HG02884 (cell line): Measurements from ENCODE around the gene HECA.
A peak's percentile ranks its signal among the peaks of the same experiment; 100 is the strongest.

Experiments
- ATAC-seq: cut with Tn5 transposase; IDR thresholded peaks from one replicate; pipeline ENCODE4 v1.9.1; 2021; ENCODE audit warnings: mild to moderate bottlenecking, moderate library complexity; ENCODE audit not compliant: unreplicated experiment

Gene HECA

GRCh38 chr6:139159016-139159415 lies 24.1 kb downstream of the HECA start:
- ATAC-seq: no peak

DNA sequence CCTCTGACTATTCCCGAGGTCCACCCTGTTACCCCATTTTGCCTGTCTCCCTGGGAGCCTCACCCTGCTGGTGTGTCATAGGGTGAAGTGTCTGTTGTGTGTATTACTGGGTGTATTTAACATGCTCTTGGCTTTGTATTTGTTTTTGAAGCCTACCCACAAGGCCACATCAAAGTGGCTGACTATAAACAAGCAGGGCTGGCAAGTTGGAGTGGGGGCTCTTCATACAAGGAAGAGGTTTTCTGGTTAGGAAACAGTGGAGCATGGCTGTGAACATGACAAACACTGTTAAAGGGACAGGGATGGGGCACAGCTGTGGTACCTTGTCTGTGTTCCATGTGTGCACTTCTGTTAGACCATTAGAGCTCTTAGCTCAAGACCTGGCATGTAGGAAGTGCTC lies 26.3 kb downstream of the HECA start:
- no peak for ATAC-seq

DNA sequence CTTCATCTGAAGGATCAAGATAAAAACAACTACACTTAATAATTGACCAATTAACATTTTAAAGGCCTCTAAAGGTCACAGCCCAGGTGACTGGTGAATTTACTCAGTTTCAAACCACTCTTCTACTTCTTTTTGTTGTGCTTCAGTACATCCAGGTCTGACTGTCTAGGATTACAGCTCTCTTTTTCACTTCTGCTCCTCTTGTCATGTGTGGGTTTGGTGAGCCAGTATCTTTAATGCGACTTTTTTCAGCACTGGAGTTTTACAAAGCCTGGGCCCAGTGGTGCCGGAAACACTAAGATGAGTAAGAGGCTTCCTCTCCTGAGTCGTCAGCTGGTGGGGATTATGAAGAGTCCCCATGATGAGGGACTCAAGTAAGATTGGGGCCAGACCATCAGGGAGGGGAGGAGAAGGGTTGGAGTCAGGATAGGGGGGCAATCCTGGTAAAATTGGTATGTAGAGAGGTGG lies 27.0 kb downstream of the HECA start:
- peak; percentile 99 for ATAC-seq

- ATAC-seq: no peak
Observed at GRCh38 chr6:139164001-139164400, 29.1 kb downstream of the HECA start.

DNA sequence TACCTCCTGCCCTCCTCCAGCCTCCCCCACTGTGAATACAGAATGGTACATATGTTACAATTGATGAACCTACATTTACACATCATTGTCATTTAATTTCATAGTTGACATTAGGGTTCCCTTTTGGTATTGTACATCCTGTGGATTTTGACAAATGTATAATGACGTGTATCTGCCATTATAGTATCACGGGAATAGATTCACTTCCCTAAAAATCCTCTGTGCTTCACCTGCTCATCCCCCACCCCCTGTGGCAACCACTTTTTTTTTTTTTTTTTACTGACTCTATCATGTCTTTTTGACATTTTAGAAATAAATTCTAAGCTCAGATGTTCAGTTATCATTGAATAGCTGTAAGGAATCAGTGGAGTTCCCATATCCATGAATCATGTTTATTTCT lies 30.4 kb downstream of the HECA start:
- no peak for ATAC-seq

- ATAC-seq: no peak
Observed at GRCh38 chr6:139166238-139166955, 31.5 kb downstream of the HECA start.

- ATAC-seq: no peak
Observed at GRCh38 chr6:139166956-139167313, 32.1 kb downstream of the HECA start.

- ATAC-seq: no peak
Observed at GRCh38 chr6:139172151-139172550, 37.3 kb downstream of the HECA start.

GRCh38 chr6:139172567-139172966 lies 37.7 kb downstream of the HECA start:
- ATAC-seq: no peak

DNA sequence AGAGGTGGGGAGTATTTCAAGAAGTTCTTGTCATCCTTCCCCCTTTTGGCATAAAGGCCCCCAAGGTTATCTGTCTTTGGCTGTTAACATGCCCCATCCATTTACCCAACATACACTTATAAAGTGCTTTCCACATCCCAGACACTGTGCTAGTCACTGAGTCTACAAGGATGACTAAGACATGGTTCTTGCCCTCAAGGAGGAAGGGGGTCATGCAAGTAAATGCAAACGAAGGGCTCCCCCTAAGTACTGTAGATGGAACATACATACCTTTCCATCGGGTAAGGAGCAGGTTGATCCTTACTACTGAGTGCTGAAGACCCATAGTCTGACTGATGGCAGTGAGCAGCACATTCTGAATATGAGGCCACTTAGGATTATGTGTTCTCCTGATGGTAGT lies 38.3 kb downstream of the HECA start:
- no peak for ATAC-seq

DNA sequence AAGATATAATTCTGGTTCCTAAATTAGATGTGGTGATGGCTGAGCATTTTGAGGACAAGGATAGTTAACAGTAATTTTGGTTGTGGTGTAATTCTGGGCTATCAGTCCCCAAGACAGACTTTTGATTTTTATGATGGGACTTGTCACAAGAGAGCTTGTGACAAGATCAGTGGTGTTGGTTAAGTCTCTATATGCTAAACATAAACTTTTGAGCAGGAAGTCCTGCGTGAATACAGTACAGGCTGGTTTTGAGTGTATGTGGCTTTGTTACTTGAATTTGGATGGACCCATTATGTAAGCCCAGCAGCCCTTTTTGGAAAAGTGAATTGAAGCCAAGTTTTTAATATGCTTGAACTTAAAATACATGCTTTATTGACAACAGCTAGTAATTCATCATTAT lies 38.9 kb downstream of the HECA start:
- ATAC-seq: no peak

GRCh38 chr6:139174961-139175360 lies 40.1 kb downstream of the HECA start:
- no peak for ATAC-seq

DNA sequence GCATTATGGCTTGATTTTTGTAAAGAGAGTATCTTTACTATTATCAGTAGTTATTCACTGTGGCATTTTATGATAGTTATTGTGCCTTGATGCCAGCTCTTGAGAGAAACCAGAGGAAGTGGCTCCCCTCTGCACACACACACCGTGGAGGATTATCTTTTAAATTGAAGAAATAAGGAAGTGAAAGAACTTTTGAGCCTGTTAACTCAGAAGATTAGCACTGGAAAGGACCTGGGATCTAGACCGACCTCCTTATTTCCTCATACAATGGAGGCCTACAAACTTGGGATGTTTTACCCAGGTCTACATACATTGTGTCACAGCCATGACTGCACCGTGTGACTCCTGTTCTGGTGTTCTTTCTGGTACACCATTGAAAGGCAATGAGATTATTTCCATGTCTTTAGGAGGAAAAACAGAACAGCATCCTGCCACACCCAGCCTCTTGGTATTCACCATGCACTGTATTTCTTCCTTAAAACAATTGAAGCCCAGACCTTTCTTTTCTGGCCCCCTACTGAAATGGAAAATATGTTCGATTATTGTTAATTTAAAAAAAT lies 40.6 kb downstream of the HECA start:
- no peak for ATAC-seq

GRCh38 chr6:139181236-139181635 lies 46.4 kb downstream of the HECA start:
- no peak for ATAC-seq

- no peak for ATAC-seq
Observed at GRCh38 chr6:139184047-139184446, 49.2 kb downstream of the HECA start.

GRCh38 chr6:139184459-139184858 lies 49.6 kb downstream of the HECA start:
- no peak for ATAC-seq

- no peak for ATAC-seq
Observed at GRCh38 chr6:139186242-139186641, 51.4 kb downstream of the HECA start.

- ATAC-seq: no peak
Observed at GRCh38 chr6:139186692-139187091, 51.8 kb downstream of the HECA start.

DNA sequence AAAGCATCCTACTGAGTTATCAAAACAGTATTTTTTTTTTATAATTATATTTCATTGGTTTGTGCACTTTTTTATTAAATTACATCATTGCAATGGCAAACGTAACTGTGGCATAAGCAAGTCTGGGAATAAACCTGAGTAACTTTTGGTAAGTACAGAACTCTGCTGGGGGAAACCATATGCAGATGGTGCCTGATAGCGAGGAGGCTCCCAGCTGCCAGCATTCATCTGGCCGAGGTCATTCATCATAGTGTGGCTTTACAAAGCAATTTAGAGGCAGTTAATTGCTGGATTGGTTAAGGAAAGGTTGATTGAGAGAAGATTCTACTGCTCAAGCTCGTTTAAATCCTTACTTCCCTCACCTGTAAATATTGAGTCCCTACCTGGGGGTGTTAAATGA lies 52.6 kb downstream of the HECA start:
- ATAC-seq: no peak

DNA sequence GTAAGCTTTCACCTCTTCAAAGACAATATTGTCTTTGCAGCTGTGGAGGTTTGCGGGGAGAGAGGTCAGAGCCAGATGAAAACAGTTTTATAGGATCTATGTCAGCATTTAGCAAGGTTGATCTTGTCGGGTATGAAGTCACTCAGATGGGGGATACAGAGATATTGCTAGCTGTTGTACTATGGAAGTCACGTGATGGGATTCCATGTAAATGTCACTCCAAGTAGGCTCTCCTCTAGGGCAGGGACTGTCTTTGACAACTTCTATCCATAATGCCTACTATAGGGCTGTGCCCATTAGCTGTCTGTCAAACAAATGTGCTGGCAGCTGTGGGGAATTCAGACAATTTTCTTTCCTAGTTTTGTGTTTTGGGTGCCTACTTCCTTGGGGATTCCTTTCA lies 54.8 kb downstream of the HECA start:
- no peak for ATAC-seq

GRCh38 chr6:139194740-139195139 lies 59.9 kb downstream of the HECA start:
- no peak for ATAC-seq

GRCh38 chr6:139198529-139199288 lies 63.8 kb downstream of the HECA start:
- ATAC-seq: no peak
